Activated naive CD4-positive, alpha-beta T cell treated with anti-CD3 and anti-CD28 coated beads for 36 hours (primary cell): ENCODE data around the gene STX18. TPM values are rescaled to one million over a fixed set of nuclear protein-coding genes. Genes with fewer than 3 reads are reported as not detected.

Experiments
- CTCF ChIA-PET: fragments of 350-600 bp; sonication (Branson Sonifier 250); formaldehyde crosslinking; loops from one replicate; lab custom pipeline; 2021; ENCODE audit warnings: antibody characterized with exemption; lab: Charles Lee
- DNase-seq: peaks from one replicate; pipeline ENCODE4 v3.0.0-alpha.2; 2020
- H3K27ac Mint-ChIP-seq: one replicate; pipeline ENCODE4 v1.8.0; 2021; ENCODE audit warnings: mild to moderate bottlenecking, mixed read lengths
- H3K27me3 Mint-ChIP-seq: one replicate; pipeline ENCODE4 v1.8.0; 2021; ENCODE audit warnings: low read depth, mixed read lengths
- H3K36me3 Mint-ChIP-seq: one replicate; pipeline ENCODE4 v1.8.0; 2021; ENCODE audit warnings: low read depth, mixed read lengths
- H3K4me1 Mint-ChIP-seq: one replicate; pipeline ENCODE4 v1.8.0; 2021; ENCODE audit warnings: low read depth, mixed read lengths
- H3K4me3 Mint-ChIP-seq: one replicate; pipeline ENCODE4 v1.8.0; 2021; ENCODE audit warnings: mild to moderate bottlenecking, moderate library complexity, mixed read lengths
- H3K9me3 Mint-ChIP-seq: one replicate; pipeline ENCODE4 v1.8.0; 2021; ENCODE audit warnings: mixed read lengths
- intact Hi-C: fragments of 100-400 bp; cut with micrococcal nuclease; formaldehyde crosslinking; loops from one replicate; pipeline ENCODE4 v1.15.1; 2023
- total RNA-seq, 2 experiments: library from RNA; stranded (reverse); gene quantifications; one replicate each; pipeline ENCODE4 v1.2.3, GENCODE V29; 2021

The STX18 gene
- total RNA-seq, 2 experiments from 2014 or later: 18.3 to 19.0 TPM

DNA sequence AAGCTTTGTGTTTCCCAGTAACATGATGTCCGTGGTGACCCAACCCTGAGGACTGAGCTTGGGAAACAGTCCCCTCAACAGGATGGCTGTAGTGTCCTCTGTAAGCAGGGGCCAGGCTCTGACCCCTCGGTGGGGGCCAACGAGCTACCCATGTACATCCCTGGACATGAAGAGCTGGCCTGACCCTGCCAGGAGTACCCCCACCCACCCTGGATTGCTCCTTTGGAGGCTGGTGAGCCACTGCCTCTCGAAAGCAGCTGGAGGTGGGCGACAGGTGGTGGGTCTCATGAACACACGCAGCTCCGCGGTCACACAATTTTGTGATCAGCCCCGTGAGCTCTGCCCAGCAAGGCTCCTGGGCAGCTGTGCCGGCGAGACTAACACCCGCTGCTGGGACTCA, 121.4 kb downstream of the STX18 start:
- Mint-ChIP-seq H3K4me1 (peaks cover 26% of the 10 kb centered on the region), H3K36me3 (peaks cover 38% of the 10 kb centered on the region), H3K4me3 (no peak overlapping the region), H3K27ac (no peak overlapping the region), H3K27me3 (no peaks in the 10 kb centered on the region), H3K9me3 (no peaks in the 10 kb centered on the region)
- DNase-seq: no peak
- intact Hi-C loops: no loop called here
- CTCF ChIA-PET: interaction anchor here (0.9 to 2.3 kb wide), 2 partner anchors 10 to 33 kb away, joined by 3 to 10 read pairs; partner anchors contain the start of gene NSG1

DNA sequence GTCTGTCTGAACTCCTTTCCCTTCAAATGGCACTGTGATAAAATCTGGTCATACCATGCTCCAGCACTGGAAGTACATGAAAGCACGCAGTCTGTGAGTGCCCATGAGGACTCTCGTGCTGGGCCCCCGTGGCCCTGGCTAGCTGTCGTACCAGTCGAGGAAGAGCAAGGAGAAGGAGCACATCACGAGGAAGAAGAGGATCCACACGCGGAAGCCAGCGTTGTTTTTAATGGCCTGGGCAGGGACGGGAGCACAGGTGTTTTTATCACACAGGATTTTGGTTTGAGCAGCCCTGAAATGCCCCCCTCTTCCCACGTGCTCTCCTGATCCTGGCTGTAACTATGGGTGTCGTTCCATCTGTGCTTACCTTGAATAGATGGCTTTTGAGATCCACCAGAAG, 122.0 kb downstream of the STX18 start:
- Mint-ChIP-seq H3K27ac (no peak overlapping the region), H3K4me3 (no peak overlapping the region), H3K36me3 (peaks cover 38% of the 10 kb centered on the region), H3K9me3 (no peaks in the 10 kb centered on the region), H3K4me1 (peaks cover 26% of the 10 kb centered on the region), H3K27me3 (no peaks in the 10 kb centered on the region)
- intact Hi-C loops: no loop called here
- DNase-seq: no peak
- CTCF ChIA-PET: interaction anchor here (0.9 to 2.3 kb wide), 2 partner anchors 11 to 33 kb away, joined by 3 to 10 read pairs; partner anchors contain the start of gene NSG1

DNA sequence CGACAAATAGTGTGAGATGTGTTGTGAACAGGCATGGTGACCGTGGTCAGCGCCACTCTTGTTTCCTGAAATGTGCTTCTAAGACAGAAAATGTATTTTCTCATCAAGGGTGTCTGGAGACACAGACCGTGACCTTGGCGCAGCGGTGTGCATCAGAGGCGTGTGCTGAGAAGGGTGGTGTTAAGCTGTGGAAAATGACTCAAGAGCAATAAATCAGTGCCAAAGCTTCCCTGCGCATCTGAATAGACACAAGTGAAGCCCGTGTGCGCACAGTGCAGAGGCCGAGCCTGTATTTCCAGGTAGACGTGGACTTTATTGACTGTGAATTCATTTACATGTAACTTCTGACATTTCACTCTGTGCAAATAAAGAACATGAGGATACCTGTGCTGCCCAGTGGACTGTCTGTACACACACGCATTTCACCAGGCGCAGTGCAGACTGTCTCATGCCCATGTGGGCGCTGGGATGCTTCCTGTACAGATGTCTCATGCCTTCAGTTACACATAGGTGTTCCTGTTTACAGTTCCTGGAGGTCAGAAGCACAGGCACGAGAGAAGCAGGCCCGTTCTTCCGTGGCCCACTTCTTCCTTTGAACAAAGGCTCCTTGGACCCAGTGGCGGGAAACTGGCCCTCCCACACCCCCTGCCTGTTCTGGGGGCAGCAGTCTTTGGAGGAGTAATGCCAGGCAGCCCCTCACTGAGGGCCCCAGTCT, 123.0 kb downstream of the STX18 start:
- no peaks in the 10 kb centered on the region for H3K27me3 Mint-ChIP-seq
- DNase-seq: peak; percentile 35
- H3K9me3 Mint-ChIP-seq: no peaks in the 10 kb centered on the region
- H3K27ac Mint-ChIP-seq: no peak overlapping the region
- H3K36me3 Mint-ChIP-seq: peaks cover 39% of the 10 kb centered on the region
- no peak overlapping the region for H3K4me3 Mint-ChIP-seq
- CTCF ChIA-PET: no interaction called here
- H3K4me1 Mint-ChIP-seq: peaks cover 26% of the 10 kb centered on the region
- intact Hi-C loops: no loop called here

DNA sequence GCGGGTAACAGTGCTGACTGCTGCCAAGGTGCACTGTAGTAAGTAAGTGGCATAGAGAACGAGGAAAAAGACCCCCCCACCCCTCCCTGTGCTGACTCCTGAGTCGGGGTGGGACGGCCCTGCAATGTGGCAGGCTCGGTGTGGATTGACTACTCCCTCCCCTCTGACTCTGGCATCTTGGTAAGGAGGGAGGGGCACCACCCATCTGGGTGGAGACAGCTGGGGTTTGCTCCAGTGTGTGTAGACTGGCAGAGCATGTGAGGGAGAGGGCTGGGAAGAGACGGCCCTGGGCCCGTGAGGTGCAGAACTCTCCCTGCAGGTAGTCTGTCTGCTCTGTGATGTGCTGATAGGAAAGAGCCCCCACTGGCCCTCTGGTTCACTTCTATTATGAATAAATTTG, 124.0 kb downstream of the STX18 start:
- Mint-ChIP-seq H3K4me1 (peaks cover 26% of the 10 kb centered on the region), H3K27me3 (no peaks in the 10 kb centered on the region), H3K9me3 (no peaks in the 10 kb centered on the region), H3K4me3 (no peak overlapping the region), H3K27ac (no peak overlapping the region), H3K36me3 (peaks cover 39% of the 10 kb centered on the region)
- intact Hi-C loops: no loop called here
- CTCF ChIA-PET: interaction anchor here (1.4 kb wide), 1 partner anchor 12 kb away, joined by 4 read pairs; no protein-coding TSS in a partner anchor
- peak; percentile 11 for DNase-seq

DNA sequence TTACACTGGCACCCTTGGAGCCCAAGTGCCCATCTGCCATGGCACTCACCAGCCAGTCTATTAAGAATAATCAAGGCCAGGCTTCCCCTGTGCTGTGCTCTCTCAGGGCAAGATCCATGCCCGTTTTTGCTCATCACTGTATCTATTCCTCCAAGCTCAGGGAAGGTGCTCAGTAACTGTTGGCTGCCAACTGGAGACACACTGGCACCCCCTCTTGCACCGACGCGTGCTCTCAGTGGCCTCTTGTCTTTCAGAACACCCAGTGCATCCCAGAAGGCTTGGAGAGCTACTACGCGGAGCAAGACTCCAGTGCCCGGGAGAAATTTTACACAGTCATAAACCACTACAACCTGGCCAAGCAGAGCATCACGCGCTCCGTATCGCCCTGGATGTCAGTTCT, 124.9 kb downstream of the STX18 start:
- intact Hi-C loops: no loop called here
- Mint-ChIP-seq H3K27ac (no peak overlapping the region), H3K9me3 (no peaks in the 10 kb centered on the region), H3K36me3 (peaks cover 36% of the 10 kb centered on the region), H3K27me3 (no peaks in the 10 kb centered on the region), H3K4me1 (peaks cover 26% of the 10 kb centered on the region), H3K4me3 (no peak overlapping the region)
- no peak for DNase-seq
- CTCF ChIA-PET: interaction anchor here (1.4 kb wide), 1 partner anchor 13 kb away, joined by 4 read pairs; no protein-coding TSS in a partner anchor

DNA sequence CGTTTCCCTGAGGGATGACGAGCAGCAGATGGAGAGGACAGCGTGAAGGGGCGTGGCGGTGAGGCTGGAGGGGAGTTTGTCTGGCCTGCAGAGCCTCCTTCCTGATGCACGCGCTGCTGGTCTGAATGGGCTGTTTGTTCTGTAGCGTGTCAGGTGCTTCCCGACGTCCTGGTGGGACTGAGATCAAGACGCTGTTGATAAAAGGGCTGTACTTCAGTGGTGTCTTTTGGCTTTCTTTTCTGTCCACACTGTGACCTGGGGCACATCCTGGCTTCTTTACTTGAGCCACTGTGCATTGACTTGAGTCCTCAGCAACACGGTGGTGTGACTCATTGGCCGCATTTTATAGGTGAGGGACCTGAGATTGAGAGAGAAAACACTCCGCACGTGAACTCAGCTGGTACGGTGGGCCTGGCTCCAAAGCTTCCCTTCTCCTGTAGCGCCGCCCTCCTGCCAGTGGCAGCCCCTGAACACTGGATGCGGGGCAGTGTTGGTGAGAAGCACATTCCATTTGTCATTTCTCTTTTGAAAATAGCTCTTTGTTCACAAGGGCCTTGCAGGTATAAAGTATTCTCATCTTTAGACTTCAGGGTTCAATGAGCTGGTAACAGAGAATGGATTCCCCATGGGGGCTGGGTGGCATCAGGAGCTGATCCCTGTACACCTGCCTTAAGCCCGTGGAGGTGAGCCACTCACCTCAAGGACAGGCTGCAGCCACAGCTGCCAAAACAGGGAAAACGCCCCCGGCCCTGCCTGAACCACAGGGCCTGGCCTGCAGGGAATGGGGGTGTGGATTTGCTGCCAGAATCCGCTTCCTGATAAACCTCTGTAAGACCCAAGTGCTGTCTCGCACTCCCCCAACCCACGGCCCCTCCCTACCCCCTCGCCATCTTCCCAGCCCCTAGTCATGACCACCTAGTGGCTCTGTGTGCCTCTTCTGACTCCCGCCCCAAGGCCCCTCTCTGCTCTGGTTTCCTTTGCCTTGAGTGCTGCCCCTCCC, 125.7 kb downstream of the STX18 start:
- no peak for DNase-seq
- H3K27ac Mint-ChIP-seq: no peak overlapping the region

DNA sequence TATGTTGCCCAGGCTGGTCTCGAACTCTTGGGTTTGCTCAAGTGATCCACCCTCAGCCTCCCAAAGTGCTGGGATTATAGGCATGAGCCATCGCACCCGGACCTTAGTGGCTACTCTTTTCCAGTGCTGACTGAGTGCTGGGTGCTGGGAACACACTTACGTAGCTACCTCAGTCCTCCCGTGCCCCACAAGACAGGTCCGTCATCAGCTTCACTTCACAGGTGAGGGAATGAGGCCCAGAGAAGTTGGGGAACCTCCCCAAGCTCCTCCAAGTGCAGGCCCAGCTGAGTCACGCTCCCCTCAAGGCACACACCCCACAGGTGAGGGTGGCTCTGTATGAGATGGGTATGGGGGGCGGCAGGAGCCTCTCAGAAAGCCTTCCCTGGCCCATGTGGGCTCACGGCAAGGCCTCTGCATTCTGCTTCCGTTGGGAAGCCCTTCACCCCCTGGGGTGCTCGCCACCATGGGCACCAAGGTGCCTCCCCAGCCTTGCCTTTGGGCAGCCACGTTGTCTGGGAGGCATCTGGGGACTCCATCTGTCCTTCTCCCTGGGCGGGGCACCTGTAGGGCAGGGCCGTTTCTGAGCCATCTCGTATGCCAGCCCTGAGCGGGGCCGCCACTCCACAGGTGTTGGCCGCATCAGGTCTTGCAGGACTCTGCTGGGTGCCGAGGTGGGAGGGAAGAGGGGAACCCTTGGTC, 126.6 kb downstream of the STX18 start:
- peaks cover 30% of the 10 kb centered on the region for H3K36me3 Mint-ChIP-seq
- CTCF ChIA-PET: no interaction called here
- DNase-seq: no peak
- intact Hi-C loops: no loop called here
- no peaks in the 10 kb centered on the region for H3K9me3 Mint-ChIP-seq
- peaks cover 26% of the 10 kb centered on the region for H3K4me1 Mint-ChIP-seq
- no peak overlapping the region for H3K4me3 Mint-ChIP-seq
- no peak overlapping the region for H3K27ac Mint-ChIP-seq
- H3K27me3 Mint-ChIP-seq: no peaks in the 10 kb centered on the region

More for the DNA sequence above, 125.7 kb downstream of the STX18 start:
- CTCF ChIA-PET: no interaction called here
- intact Hi-C loops: no loop called here
- Mint-ChIP-seq H3K9me3 (no peaks in the 10 kb centered on the region), H3K4me1 (peaks cover 26% of the 10 kb centered on the region), H3K4me3 (no peak overlapping the region), H3K36me3 (peaks cover 36% of the 10 kb centered on the region), H3K27me3 (no peaks in the 10 kb centered on the region)

DNA sequence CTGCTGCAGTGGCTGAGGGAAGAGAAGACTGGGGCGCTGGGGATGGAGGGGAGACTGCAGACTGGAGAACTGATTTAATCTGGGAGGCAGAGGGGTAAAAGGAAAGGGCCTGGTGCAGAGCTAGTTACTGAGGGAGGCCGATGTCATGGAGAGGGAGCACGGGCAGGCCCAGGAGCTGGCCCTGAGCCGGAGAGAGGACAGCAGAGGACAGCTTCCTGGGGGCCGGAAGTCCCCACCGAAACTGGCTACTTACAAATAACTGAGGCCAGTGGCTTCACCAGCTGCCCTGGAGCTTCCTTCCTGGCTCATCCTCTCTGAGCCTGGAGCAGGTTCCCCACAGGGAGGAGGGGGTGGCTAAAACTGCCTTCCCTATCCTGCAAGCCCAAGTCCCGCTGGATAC, 128.0 kb downstream of the STX18 start:
- H3K27me3 Mint-ChIP-seq: no peaks in the 10 kb centered on the region
- H3K27ac Mint-ChIP-seq: no peak overlapping the region
- no peak overlapping the region for H3K4me3 Mint-ChIP-seq

DNA sequence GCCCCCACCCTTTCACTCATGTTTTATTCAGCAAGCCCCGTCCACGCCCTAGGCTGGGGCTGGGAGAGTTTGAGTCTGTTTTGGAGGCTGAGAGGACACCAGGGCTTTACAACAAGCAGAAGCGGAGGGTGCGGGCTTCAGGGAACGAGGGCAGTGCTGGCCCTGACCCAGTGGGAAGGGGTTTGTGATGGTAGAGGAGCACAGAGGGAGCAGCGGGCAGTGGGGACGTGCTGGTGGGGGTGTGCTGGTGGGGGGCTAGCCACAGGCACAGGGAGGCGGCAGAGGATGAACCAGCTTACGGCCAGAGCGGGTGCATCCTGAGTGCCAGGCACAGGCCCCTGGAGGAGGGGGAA, 128.5 kb downstream of the STX18 start:
- Mint-ChIP-seq H3K27me3 (no peaks in the 10 kb centered on the region), H3K36me3 (peaks cover 16% of the 10 kb centered on the region), H3K4me1 (peaks cover 11% of the 10 kb centered on the region), H3K27ac (no peak overlapping the region), H3K4me3 (no peak overlapping the region), H3K9me3 (no peaks in the 10 kb centered on the region)
- intact Hi-C loops: no loop called here
- CTCF ChIA-PET: interaction anchor here (0.6 kb wide), 1 partner anchor 30 kb away, joined by 3 read pairs; no protein-coding TSS in a partner anchor
- DNase-seq: no peak

More for the DNA sequence above, 128.0 kb downstream of the STX18 start:
- CTCF ChIA-PET: interaction anchor here (0.6 kb wide), 1 partner anchor 30 kb away, joined by 3 read pairs; no protein-coding TSS in a partner anchor
- Mint-ChIP-seq H3K4me1 (peaks cover 16% of the 10 kb centered on the region), H3K9me3 (no peaks in the 10 kb centered on the region), H3K36me3 (peaks cover 20% of the 10 kb centered on the region)
- DNase-seq: no peak
- intact Hi-C loops: no loop called here

DNA sequence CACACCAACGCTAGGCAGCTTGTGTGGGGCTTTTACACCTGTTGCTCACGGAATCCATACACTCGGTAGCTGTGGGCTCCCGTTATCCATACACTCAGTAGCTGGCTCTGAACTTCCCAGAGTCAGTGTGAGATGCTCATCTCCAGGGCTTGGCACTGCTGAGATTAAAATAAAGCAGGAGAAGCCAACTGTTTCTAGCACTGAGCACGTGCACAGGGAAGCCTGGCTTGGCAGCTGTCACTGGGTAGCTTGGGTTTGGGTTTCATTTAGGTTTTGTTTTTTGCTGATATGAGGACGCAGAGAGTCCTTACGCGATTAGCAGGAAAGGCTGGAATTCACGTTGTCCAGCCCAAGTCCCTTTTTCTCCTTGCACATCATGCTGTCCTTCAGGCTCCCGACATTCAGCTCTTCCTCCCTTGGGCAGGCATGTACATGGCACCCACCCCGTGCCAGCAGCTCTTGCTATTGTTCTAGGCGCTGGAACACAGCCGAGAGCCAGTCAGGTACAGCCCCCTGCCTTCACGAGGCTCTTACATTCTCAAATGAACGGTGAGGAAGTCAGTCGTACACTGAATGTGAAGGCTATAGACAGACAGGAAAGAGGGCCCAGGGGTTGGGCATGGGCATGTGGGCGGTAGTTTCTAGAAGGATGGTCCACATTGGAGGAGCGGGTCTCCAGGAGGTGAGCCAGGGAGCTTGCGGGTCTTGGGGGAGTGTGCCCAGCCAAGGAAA, 129.0 kb downstream of the STX18 start:
- Mint-ChIP-seq H3K27ac (no peak overlapping the region), H3K9me3 (no peaks in the 10 kb centered on the region), H3K27me3 (no peaks in the 10 kb centered on the region), H3K36me3 (peaks cover 14% of the 10 kb centered on the region), H3K4me1 (peaks cover 6% of the 10 kb centered on the region), H3K4me3 (no peak overlapping the region)
- intact Hi-C loops: no loop called here
- no peak for DNase-seq
- CTCF ChIA-PET: interaction anchor here (0.6 kb wide), 1 partner anchor 31 kb away, joined by 3 read pairs; no protein-coding TSS in a partner anchor

DNA sequence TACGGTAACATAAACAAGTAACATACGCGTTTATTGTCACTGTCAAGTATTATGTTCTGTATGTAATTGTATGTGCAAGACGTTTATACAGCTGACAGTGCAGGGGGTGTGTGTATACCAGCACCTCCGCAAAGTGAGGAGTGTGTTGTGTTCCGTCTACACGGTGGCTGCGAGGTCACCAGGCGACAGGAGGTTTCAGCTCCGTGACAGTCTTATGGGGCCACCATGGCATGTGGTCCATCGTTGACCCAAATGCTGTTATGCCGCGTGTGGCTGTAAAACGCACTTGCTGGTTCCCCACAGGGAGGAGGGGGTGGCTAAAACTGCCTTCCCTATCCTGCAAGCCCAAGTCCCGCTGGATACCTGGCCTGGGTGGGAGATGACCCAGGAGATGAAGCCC, 129.9 kb downstream of the STX18 start:
- Mint-ChIP-seq H3K4me1 (no peaks in the 10 kb centered on the region), H3K27me3 (no peaks in the 10 kb centered on the region), H3K4me3 (no peak overlapping the region), H3K36me3 (peaks cover 11% of the 10 kb centered on the region), H3K27ac (no peak overlapping the region), H3K9me3 (no peaks in the 10 kb centered on the region)
- DNase-seq: no peak
- CTCF ChIA-PET: interaction anchor here (0.8 to 1.0 kb wide), 2 partner anchors 28 to 57 kb away, joined by 3 read pairs; no protein-coding TSS in a partner anchor
- intact Hi-C loops: no loop called here
